Rectal smooth muscle tissue (tissue), 1 donor: Measurements from ENCODE around the gene ADCY1.

Experiments
- H3K27ac ChIP-seq: one replicate; pipeline ENCODE4 v1.7.0; 2013; ENCODE audit warnings: low read depth, low read length, inconsistent platforms
- H3K27me3 ChIP-seq: one replicate; pipeline ENCODE4 v1.7.0; 2013; ENCODE audit warnings: low read length; ENCODE audit not compliant: control insufficient read depth, insufficient read depth
- H3K36me3 ChIP-seq: one replicate; pipeline ENCODE4 v1.7.0; 2013; ENCODE audit warnings: low read length; ENCODE audit not compliant: control insufficient read depth, insufficient read depth
- H3K4me1 ChIP-seq: one replicate; pipeline ENCODE4 v1.7.0; 2013; ENCODE audit warnings: low read length; ENCODE audit not compliant: control insufficient read depth, insufficient read depth
- H3K4me3 ChIP-seq: one replicate; pipeline ENCODE4 v1.7.0; 2013; ENCODE audit warnings: low read length
- H3K9ac ChIP-seq: one replicate; pipeline ENCODE4 v1.7.0; 2013; ENCODE audit warnings: low read length

The ADCY1 gene

DNA sequence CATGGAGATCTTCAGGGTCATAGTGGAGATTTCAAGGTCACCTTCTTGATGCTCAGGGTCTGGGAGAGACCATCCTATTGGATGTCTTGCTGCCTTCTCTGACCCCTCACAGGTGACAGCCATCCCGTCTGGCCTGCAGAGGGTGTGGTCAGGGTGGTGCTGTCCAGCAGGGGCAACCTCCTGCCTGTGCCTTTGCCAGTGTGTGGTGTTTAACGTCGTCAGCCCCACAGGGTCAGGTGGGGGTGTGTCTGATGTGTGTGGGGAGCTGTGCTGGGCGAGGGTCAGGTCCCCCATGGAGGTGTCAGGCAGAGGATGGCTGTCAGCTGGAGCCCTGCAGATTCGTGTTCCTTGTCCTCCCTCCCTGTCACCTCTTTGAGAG is 16.5 kb downstream of the ADCY1 start:
- Histone ChIP-seq H3K9ac (no peak overlapping the region), H3K36me3 (no peaks in the 10 kb centered on the region), H3K27me3 (no peaks in the 10 kb centered on the region), H3K27ac (no peak overlapping the region), H3K4me1 (no peaks in the 10 kb centered on the region), H3K4me3 (no peak overlapping the region)

GRCh38 chr7:45591101-45591906 is 17.1 kb downstream of the ADCY1 start:
- Histone ChIP-seq H3K27ac (no peak overlapping the region), H3K4me3 (no peak overlapping the region), H3K27me3 (no peaks in the 10 kb centered on the region), H3K9ac (no peak overlapping the region), H3K36me3 (no peaks in the 10 kb centered on the region), H3K4me1 (no peaks in the 10 kb centered on the region)

GRCh38 chr7:45592230-45592991 is 18.2 kb downstream of the ADCY1 start:
- Histone ChIP-seq H3K9ac (no peak overlapping the region), H3K4me1 (no peaks in the 10 kb centered on the region), H3K27me3 (no peaks in the 10 kb centered on the region), H3K27ac (no peak overlapping the region), H3K36me3 (no peaks in the 10 kb centered on the region), H3K4me3 (no peak overlapping the region)

DNA sequence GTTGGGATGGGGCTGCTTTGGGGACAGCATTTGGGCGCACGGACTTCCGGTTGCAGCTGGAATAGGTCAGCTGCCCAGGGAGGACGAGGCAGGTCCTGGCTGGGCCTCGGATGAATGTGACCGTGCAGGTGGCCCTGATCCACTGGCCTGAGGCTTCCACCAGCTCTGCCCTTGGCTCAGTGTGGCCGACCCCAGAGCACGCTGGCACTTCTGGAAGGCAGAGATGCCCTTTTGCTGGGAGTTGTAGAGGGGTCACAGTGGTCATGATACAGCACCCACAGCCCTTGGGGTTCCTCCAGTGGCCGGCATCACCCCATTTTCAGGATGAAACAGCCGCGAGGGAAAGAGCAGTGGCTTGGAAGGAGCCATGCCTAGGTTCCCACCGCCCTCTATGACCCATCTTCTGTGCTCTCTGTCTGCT is 19.0 kb downstream of the ADCY1 start:
- no peak overlapping the region for H3K9ac ChIP-seq
- H3K4me3 ChIP-seq = no peak overlapping the region
- no peaks in the 10 kb centered on the region for H3K36me3 ChIP-seq
- no peaks in the 10 kb centered on the region for H3K4me1 ChIP-seq
- no peaks in the 10 kb centered on the region for H3K27me3 ChIP-seq
- H3K27ac ChIP-seq = no peak overlapping the region

- Histone ChIP-seq H3K4me3 (no peak overlapping the region), H3K27ac (no peak overlapping the region), H3K27me3 (no peaks in the 10 kb centered on the region), H3K36me3 (no peaks in the 10 kb centered on the region), H3K4me1 (no peaks in the 10 kb centered on the region), H3K9ac (no peak overlapping the region)
Measured at GRCh38 chr7:45593877-45594276, 19.7 kb downstream of the ADCY1 start.

DNA sequence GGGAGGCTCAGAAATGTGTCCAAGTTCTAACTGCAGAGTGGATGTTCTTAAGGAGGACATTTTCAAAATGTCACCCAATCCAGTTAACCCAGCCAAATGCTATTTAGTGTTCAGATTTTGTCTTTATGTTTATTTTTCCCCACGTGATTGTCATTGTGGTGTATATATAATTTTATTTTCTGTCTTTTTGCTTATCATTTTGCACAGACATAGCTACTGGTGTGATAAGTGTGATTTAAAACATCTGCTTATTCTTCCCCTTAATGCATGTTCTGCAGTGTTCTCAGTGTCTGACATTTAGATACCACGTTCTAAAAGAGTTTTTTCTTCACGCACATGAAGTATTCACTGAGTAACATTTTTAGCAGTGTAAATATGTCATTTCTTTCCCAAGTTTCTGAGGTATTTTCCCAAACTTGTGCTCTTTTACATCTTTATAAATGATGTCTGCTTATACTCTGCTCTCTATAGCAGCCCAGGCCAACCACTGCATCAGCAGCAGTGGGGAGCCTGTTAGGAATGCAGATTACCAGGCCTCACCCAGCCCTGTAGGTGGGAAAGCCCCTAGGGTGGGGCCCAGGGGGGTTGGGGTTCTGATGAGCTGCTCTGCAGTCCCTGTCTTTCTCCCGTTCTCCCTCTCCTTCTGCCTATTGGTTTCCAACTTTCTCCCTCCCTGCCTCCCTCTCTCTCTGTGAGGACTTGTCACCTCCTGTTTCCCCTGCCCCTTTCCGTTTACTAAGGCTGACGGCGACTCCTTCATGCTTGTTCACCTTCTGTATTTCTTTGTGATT is 20.8 kb downstream of the ADCY1 start:
- no peaks in the 10 kb centered on the region for H3K4me1 ChIP-seq

GRCh38 chr7:45595809-45596664 is 21.9 kb downstream of the ADCY1 start:
- no peak overlapping the region for H3K4me3 ChIP-seq
- no peaks in the 10 kb centered on the region for H3K36me3 ChIP-seq
- no peak overlapping the region for H3K27ac ChIP-seq
- H3K4me1 ChIP-seq = no peaks in the 10 kb centered on the region
- no peaks in the 10 kb centered on the region for H3K27me3 ChIP-seq
- H3K9ac ChIP-seq = no peak overlapping the region

More for the DNA sequence above, 20.8 kb downstream of the ADCY1 start:
- Histone ChIP-seq H3K27me3 (no peaks in the 10 kb centered on the region), H3K4me3 (no peak overlapping the region), H3K27ac (no peak overlapping the region), H3K9ac (no peak overlapping the region), H3K36me3 (no peaks in the 10 kb centered on the region)

DNA sequence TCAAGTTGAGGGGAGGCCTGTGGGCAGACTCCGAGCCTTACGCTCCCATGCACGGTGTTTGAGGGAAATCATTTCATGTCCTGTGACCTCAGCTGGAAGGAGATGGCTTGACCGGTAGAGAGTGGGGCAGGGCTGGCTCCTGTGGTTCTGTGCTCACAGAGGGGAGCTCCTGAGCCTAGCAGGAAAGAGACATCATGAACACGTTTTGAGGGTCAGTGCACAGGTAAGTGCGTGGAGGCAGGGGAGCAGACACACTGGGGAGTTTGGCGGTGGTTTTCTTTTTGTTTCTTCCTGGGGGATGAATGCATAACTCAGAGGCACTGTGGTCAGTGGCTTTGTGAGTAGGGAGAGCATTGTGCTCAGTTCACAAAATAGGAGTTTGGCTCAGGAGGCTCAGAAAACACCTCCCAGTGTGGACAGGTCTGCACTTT is 22.5 kb downstream of the ADCY1 start:
- Histone ChIP-seq H3K9ac (no peak overlapping the region), H3K4me3 (no peak overlapping the region), H3K27me3 (no peaks in the 10 kb centered on the region), H3K27ac (no peak overlapping the region), H3K4me1 (no peaks in the 10 kb centered on the region), H3K36me3 (no peaks in the 10 kb centered on the region)

- H3K9ac ChIP-seq = no peak overlapping the region
- H3K4me1 ChIP-seq = no peaks in the 10 kb centered on the region
- no peaks in the 10 kb centered on the region for H3K27me3 ChIP-seq
- no peak overlapping the region for H3K27ac ChIP-seq
- no peak overlapping the region for H3K4me3 ChIP-seq
- H3K36me3 ChIP-seq = no peaks in the 10 kb centered on the region
Measured at GRCh38 chr7:45597286-45597984, 23.3 kb downstream of the ADCY1 start.

GRCh38 chr7:45598886-45599520 is 24.8 kb downstream of the ADCY1 start:
- no peak overlapping the region for H3K4me3 ChIP-seq
- H3K9ac ChIP-seq = no peak overlapping the region
- H3K27me3 ChIP-seq = no peaks in the 10 kb centered on the region
- no peaks in the 10 kb centered on the region for H3K36me3 ChIP-seq
- H3K4me1 ChIP-seq = no peaks in the 10 kb centered on the region
- H3K27ac ChIP-seq = no peak overlapping the region
